SK-N-SH (cell line): ENCODE data around the gene WWTR1. TPM values are rescaled to one million over a fixed set of nuclear protein-coding genes. Genes with fewer than 3 reads are reported as not detected.

ENCODE experiments used
- CTCF ChIA-PET: fragments of 300-600, 350-600 bp; formaldehyde crosslinking; extraction: SDS; loops from one replicate; lab custom pipeline; 2021; lab: Yijun Ruan, JAX
- POLR2A ChIA-PET: fragments of 350-600 bp; sonication (Branson Sonifier 250); formaldehyde crosslinking; extraction: SDS; loops from one replicate; lab custom pipeline; 2020; ENCODE audit warnings: antibody characterized with exemption, inconsistent platforms; lab: Yijun Ruan, JAX
- DNase-seq: peaks from one replicate; pipeline ENCODE4 v3.0.0; 2012
- H2AFZ ChIP-seq: fragments of 200-600 bp; sonication (generic); 2 replicates; pipeline ENCODE4 v1.8.1; 2016; ENCODE audit warnings: antibody characterized with exemption, mild to moderate bottlenecking, low read depth
- H3F3A ChIP-seq: fragments of 200-600 bp; sonication (generic); replicated peaks from 2 replicates; pipeline ENCODE3; 2016; ENCODE audit warnings: antibody characterized with exemption, mild to moderate bottlenecking; ENCODE audit not compliant: insufficient read depth
- H3K27ac ChIP-seq, 2 experiments: fragments of 200-500 bp in 1 of 2; fragments of 200-600 bp in 1 of 2; sonication (Bioruptor generic) in 1 of 2; sonication (generic), shearing (Covaris generic) in 1 of 2; 2 replicates each; pipeline versions ENCODE4 v1.5.1 to v1.6.1; 2014 to 2016; ENCODE audit warnings: low read depth in 2 of 2, inconsistent platforms in 1 of 2, low read length in 1 of 2, mild to moderate bottlenecking in 1 of 2, mixed read lengths in 1 of 2
- H3K27me3 ChIP-seq: fragments of 200-600 bp; sonication (generic), shearing (Covaris generic); 2 replicates; pipeline ENCODE4 v1.6.1; 2016; ENCODE audit warnings: mixed run types; ENCODE audit not compliant: insufficient read depth
- H3K36me3 ChIP-seq, 2 experiments: fragments of 200-500 bp in 1 of 2; fragments of 200-600 bp in 1 of 2; sonication (Bioruptor generic) in 1 of 2; sonication (generic) in 1 of 2; replicated peaks in 1 of 2; 2 replicates each; pipeline versions ENCODE3 to v1.5.1; 2014 to 2016; ENCODE audit warnings: low read length in 1 of 2, mild to moderate bottlenecking in 1 of 2; ENCODE audit not compliant: insufficient read depth in 2 of 2, control insufficient read depth in 1 of 2
- H3K4me1 ChIP-seq, 2 experiments: fragments of 200-500 bp in 1 of 2; fragments of 200-600 bp in 1 of 2; sonication (Bioruptor generic) in 1 of 2; sonication (generic), shearing (Covaris generic) in 1 of 2; 2 replicates each; pipeline versions ENCODE4 v1.5.1 to v1.6.1; 2014 to 2016; ENCODE audit warnings: low read depth in 1 of 2, low read length in 1 of 2, mixed run types in 1 of 2; ENCODE audit not compliant: insufficient read depth in 2 of 2, control insufficient read depth in 1 of 2
- H3K4me2 ChIP-seq: fragments of 200-600 bp; sonication (generic), shearing (Covaris generic); 2 replicates; pipeline ENCODE4 v1.6.1; 2017; ENCODE audit warnings: mixed run types
- H3K4me3 ChIP-seq, 2 experiments: fragments of 200-500 bp in 1 of 2; fragments of 200-600 bp in 1 of 2; sonication (Bioruptor generic) in 1 of 2; sonication (generic), shearing (Covaris generic) in 1 of 2; 2 replicates each; pipeline versions ENCODE4 v1.5.1 to v1.8.1; 2014 to 2016; ENCODE audit warnings: low read depth in 2 of 2, inconsistent platforms in 1 of 2, low read length in 1 of 2, mild to moderate bottlenecking in 1 of 2, mixed read lengths in 1 of 2, moderate library complexity in 1 of 2
- H3K79me2 ChIP-seq: fragments of 200-600 bp; sonication (generic); 2 replicates; pipeline ENCODE4 v1.8.1; 2017; ENCODE audit warnings: mild to moderate bottlenecking; ENCODE audit not compliant: insufficient read depth
- H3K9ac ChIP-seq: fragments of 200-600 bp; sonication (generic); 2 replicates; pipeline ENCODE4 v1.6.1; 2017; ENCODE audit warnings: mixed run types
- H3K9me2 ChIP-seq: fragments of 200-600 bp; sonication (generic); 2 replicates; pipeline ENCODE4 v1.6.1; 2017; ENCODE audit warnings: mixed run types
- H3K9me3 ChIP-seq: fragments of 200-600 bp; sonication (generic); 2 replicates; pipeline ENCODE4 v1.6.1; 2017; ENCODE audit warnings: mixed run types, mild to moderate bottlenecking, moderate library complexity
- H4K20me1 ChIP-seq: fragments of 200-600 bp; sonication (generic); 2 replicates; pipeline ENCODE4 v1.6.1; 2017; ENCODE audit warnings: mild to moderate bottlenecking, mixed run types; ENCODE audit not compliant: insufficient read depth
- CHD2 ChIP-seq: fragments of 150-350 bp; IDR thresholded peaks from 2 replicates; pipeline ENCODE4 v1.6.1; 2018; ENCODE audit warnings: low read length; ENCODE audit not compliant: partially characterized antibody
- ELF1 ChIP-seq: IDR thresholded peaks from 2 replicates; pipeline ENCODE4 v1.4.0; 2012
- EZH2phosphoT487 ChIP-seq: fragments of 200-600 bp; sonication (generic); IDR thresholded peaks from 2 replicates; pipeline ENCODE4 v1.6.1; 2017; ENCODE audit warnings: low read depth, mixed run types, mild to moderate bottlenecking, antibody characterized with exemption, moderate library complexity, borderline replicate concordance
- FOXJ3 ChIP-seq: sonication (generic); formaldehyde crosslinking; IDR thresholded peaks from 2 replicates; pipeline ENCODE4 v1.5.1; 2020; ENCODE audit warnings: mild to moderate bottlenecking, missing genetic modification reagents
- FOXM1 ChIP-seq: IDR thresholded peaks from 2 replicates; pipeline ENCODE4 v1.4.0; 2012; ENCODE audit warnings: low read depth, mild to moderate bottlenecking
- MEF2A ChIP-seq: IDR thresholded peaks from 2 replicates; pipeline ENCODE4 v1.4.0; 2012; ENCODE audit warnings: low read depth, borderline replicate concordance
- RAD21 ChIP-seq: IDR thresholded peaks from 2 replicates; pipeline ENCODE4 v1.6.1; 2012; ENCODE audit warnings: mild to moderate bottlenecking, low read length
- RCOR1 ChIP-seq: fragments of 150-350 bp; IDR thresholded peaks from 2 replicates; pipeline ENCODE4 v1.6.1; 2017; ENCODE audit warnings: antibody characterized with exemption, low read length
- SMC3 ChIP-seq: IDR thresholded peaks from 2 replicates; pipeline ENCODE4 v1.6.1; 2012; ENCODE audit warnings: low read depth, low read length, improper control_type of control experiment
- TAF1 ChIP-seq: IDR thresholded peaks from 2 replicates; pipeline ENCODE4 v1.6.1; 2012; ENCODE audit warnings: low read depth, mild to moderate bottlenecking, low read length, moderate library complexity, borderline replicate concordance
- TCF12 ChIP-seq: IDR thresholded peaks from 2 replicates; pipeline ENCODE4 v1.4.0; 2012
- TEAD4 ChIP-seq: IDR thresholded peaks from 2 replicates; pipeline ENCODE4 v1.4.0; 2012; ENCODE audit warnings: mild to moderate bottlenecking, borderline replicate concordance; ENCODE audit not compliant: insufficient read depth
- WGBS: methylation state at CpG from one replicate; pipeline ENCODE4 v1.1.6; 2017; ENCODE audit warnings: low lambda C conversion rate; 5-methylcytosine and 5-hydroxymethylcytosine counted together
- polyA plus RNA-seq, 3 experiments: library from polyadenylated mRNA; depleted of rRNA; stranded (reverse); fragments of >200 nt; gene quantifications; 2 replicates each; pipeline ENCODE4 v1.2.3, GENCODE V29; 2012
- TF ChIP-seq, protein P1 (sequence below): IDR thresholded peaks from 2 replicates; pipeline ENCODE4 v1.4.0; 2012; ENCODE audit warnings: low read depth
- TF ChIP-seq, protein P2 (sequence below): fragments of 150-350 bp; IDR thresholded peaks from 2 replicates; pipeline ENCODE4 v1.6.1; 2016; ENCODE audit warnings: mild to moderate bottlenecking, low read depth, low read length
- TF ChIP-seq, protein P3 (sequence below): fragments of 200-600 bp; sonication (generic); IDR thresholded peaks from 2 replicates; pipeline ENCODE4 v1.6.1; 2017; ENCODE audit warnings: antibody characterized with exemption, mild to moderate bottlenecking, moderate library complexity
- TF ChIP-seq, protein P4 (sequence below): fragments of 150-350 bp; IDR thresholded peaks from 2 replicates; pipeline ENCODE4 v1.6.1; 2017; ENCODE audit warnings: antibody characterized with exemption, low read length, low read depth, borderline replicate concordance
- TF ChIP-seq, protein P5 (sequence below): IDR thresholded peaks from 2 replicates; pipeline ENCODE4 v1.4.0; 2012; ENCODE audit warnings: low read depth, borderline replicate concordance
- TF ChIP-seq, protein P6 (sequence below): IDR thresholded peaks from 2 replicates; pipeline ENCODE4 v1.4.0; 2012; ENCODE audit warnings: low read depth, borderline replicate concordance

Gene WWTR1
- polyA plus RNA-seq, 1 of the 3 experiments (the other 2 are of a cell fraction), result 60.6 TPM

DNA sequence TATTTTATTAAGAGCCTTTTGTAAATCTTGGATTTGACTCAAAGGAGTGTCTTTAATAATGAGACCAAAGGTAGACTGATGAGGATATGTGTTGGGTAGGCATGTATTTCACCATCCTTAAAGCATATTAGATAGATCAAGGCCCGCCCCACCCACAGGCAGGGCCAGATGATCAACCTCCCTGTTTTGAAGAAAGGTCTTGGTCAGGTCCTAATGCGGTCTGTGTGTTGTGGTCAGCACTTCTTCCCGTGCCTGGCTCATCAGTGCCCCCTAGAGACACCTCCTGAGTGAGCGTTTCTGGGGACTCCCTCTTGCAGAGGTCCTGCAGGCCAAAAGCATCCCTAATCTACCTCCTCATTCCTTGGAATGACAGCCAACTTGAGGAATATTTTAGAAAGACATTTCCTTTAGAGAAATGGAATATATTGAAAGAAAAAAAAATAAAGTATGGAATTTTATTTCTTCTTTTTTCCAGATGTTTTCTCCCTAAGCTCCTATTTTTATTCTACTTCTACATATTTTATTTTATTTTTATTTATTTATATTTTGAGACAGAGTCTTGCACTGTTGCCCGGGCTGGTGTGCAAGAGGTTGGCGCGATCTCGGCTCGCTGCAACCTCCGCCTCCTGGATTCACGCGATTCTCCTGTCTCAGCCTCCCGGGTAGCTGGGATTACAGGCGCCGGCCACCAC is 177.4 kb downstream of the WWTR1 start:
- H3K9me3 ChIP-seq, result no peaks in the 10 kb centered on the region
- H3K27ac ChIP-seq, result peak overlapping the region in 1 of 2 experiments; percentile 23; a peak in 1 of 4 replicates
- no peaks in the 10 kb centered on the region for H3F3A ChIP-seq
- H3K27me3 ChIP-seq, result no peaks in the 10 kb centered on the region
- peaks cover 0 to 10% of the 10 kb centered on the region in 2 experiments; a peak in 1 of 4 replicates for H3K4me1 ChIP-seq
- no peaks in the 10 kb centered on the region for H3K79me2 ChIP-seq
- peak; percentile 77 for DNase-seq
- 65% methylated on average over 15 of the region's 15 CpGs for WGBS
- ChIA-PET CTCF (interaction anchor here (0.6 to 2.8 kb wide), 35 partner anchors 8 to 524 kb away, joined by 3 to 24 read pairs (median 5); no protein-coding TSS in a partner anchor), POLR2A (no interaction called here)
- H4K20me1 ChIP-seq, result no peaks in the 10 kb centered on the region
- H3K36me3 ChIP-seq, result no peaks in the 10 kb centered on the region
- no peak overlapping the region for H3K4me2 ChIP-seq
- TF ChIP-seq, protein P1, sequence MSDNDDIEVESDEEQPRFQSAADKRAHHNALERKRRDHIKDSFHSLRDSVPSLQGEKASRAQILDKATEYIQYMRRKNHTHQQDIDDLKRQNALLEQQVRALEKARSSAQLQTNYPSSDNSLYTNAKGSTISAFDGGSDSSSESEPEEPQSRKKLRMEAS, result no peak
- TF ChIP-seq RAD21 (peak; percentile 97), CHD2 (no peak), SMC3 (peak; percentile 98), TCF12 (peak; percentile 16; the same call in 1 of the 2 replicates), FOXM1 (no peak), TAF1 (no peak)
- TF ChIP-seq, protein P2, sequence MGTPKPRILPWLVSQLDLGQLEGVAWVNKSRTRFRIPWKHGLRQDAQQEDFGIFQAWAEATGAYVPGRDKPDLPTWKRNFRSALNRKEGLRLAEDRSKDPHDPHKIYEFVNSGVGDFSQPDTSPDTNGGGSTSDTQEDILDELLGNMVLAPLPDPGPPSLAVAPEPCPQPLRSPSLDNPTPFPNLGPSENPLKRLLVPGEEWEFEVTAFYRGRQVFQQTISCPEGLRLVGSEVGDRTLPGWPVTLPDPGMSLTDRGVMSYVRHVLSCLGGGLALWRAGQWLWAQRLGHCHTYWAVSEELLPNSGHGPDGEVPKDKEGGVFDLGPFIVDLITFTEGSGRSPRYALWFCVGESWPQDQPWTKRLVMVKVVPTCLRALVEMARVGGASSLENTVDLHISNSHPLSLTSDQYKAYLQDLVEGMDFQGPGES, result no peak
- TF ChIP-seq, protein P3, sequence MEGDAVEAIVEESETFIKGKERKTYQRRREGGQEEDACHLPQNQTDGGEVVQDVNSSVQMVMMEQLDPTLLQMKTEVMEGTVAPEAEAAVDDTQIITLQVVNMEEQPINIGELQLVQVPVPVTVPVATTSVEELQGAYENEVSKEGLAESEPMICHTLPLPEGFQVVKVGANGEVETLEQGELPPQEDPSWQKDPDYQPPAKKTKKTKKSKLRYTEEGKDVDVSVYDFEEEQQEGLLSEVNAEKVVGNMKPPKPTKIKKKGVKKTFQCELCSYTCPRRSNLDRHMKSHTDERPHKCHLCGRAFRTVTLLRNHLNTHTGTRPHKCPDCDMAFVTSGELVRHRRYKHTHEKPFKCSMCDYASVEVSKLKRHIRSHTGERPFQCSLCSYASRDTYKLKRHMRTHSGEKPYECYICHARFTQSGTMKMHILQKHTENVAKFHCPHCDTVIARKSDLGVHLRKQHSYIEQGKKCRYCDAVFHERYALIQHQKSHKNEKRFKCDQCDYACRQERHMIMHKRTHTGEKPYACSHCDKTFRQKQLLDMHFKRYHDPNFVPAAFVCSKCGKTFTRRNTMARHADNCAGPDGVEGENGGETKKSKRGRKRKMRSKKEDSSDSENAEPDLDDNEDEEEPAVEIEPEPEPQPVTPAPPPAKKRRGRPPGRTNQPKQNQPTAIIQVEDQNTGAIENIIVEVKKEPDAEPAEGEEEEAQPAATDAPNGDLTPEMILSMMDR, result peak; percentile 93
- no peaks in the 10 kb centered on the region for H3K9me2 ChIP-seq
- no peak overlapping the region for H3K4me3 ChIP-seq
- H3K9ac ChIP-seq, result no peak overlapping the region
- peak overlapping the region; percentile 94 for H2AFZ ChIP-seq

DNA sequence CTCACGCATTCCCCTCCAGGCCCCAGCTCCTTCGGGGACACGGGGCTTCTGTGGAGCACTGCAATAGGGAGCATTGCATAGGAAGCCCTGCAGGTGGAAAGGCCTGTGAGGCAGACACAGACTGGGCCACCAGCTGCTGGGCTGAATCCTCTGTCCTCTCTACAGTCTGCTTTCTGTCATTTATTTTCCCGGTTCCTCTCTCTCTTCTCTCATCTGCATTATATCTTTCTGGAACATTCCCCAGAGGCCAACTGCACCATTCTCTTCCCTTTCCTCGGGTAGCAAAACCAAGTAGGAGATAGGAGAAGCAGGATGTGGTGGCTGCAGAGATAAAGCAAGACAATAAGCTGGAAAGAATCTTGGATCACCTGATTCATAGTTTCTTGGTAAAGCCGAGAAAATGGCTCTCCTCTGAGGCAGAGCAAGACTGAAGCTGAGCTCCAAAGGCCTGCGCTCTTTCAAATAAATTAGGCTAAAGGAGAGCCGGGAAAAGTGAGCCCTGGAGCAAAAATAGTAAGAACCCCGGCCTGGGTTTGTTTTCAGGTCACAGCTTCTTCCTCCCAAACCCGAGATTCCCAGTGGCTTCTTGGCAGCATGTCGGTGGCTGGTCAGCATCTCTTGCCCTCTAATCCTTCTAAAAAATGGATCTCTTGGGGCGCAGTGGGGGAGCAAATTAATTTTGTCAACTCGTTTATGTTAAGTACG is 178.1 kb downstream of the WWTR1 start:
- Histone ChIP-seq H3K36me3 (no peaks in the 10 kb centered on the region), H2AFZ (peak overlapping the region; percentile 94), H3K4me3 (no peak overlapping the region), H3F3A (no peaks in the 10 kb centered on the region), H3K9me2 (no peaks in the 10 kb centered on the region), H3K79me2 (no peaks in the 10 kb centered on the region), H3K4me2 (no peak overlapping the region), H3K9me3 (no peaks in the 10 kb centered on the region), H3K27me3 (no peaks in the 10 kb centered on the region), H3K4me1 (peaks cover under 1 to 10% of the 10 kb centered on the region in 2 experiments; a peak in 1 of 4 replicates), H4K20me1 (no peaks in the 10 kb centered on the region), H3K9ac (peak overlapping the region; percentile 19; the same call in 1 of the 2 replicates), H3K27ac (peak overlapping the region in 1 of 2 experiments; percentile 23; a peak in 2 of 4 replicates)
- DNase-seq, result no peak
- WGBS, result 74% methylated on average over 14 of the region's 14 CpGs
- POLR2A ChIA-PET, result no interaction called here
- CTCF ChIA-PET, result interaction anchor here (0.6 to 2.8 kb wide), 30 partner anchors 7 to 524 kb away, joined by 3 to 24 read pairs (median 5); no protein-coding TSS in a partner anchor
- TF ChIP-seq, protein P4, sequence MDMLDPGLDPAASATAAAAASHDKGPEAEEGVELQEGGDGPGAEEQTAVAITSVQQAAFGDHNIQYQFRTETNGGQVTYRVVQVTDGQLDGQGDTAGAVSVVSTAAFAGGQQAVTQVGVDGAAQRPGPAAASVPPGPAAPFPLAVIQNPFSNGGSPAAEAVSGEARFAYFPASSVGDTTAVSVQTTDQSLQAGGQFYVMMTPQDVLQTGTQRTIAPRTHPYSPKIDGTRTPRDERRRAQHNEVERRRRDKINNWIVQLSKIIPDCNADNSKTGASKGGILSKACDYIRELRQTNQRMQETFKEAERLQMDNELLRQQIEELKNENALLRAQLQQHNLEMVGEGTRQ, result no peak
- TF ChIP-seq, protein P5, sequence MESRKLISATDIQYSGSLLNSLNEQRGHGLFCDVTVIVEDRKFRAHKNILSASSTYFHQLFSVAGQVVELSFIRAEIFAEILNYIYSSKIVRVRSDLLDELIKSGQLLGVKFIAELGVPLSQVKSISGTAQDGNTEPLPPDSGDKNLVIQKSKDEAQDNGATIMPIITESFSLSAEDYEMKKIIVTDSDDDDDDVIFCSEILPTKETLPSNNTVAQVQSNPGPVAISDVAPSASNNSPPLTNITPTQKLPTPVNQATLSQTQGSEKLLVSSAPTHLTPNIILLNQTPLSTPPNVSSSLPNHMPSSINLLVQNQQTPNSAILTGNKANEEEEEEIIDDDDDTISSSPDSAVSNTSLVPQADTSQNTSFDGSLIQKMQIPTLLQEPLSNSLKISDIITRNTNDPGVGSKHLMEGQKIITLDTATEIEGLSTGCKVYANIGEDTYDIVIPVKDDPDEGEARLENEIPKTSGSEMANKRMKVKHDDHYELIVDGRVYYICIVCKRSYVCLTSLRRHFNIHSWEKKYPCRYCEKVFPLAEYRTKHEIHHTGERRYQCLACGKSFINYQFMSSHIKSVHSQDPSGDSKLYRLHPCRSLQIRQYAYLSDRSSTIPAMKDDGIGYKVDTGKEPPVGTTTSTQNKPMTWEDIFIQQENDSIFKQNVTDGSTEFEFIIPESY, result no peak
- TF ChIP-seq TEAD4 (no peak), ELF1 (no peak), MEF2A (no peak), FOXM1 (no peak), CHD2 (no peak), RCOR1 (no peak), FOXJ3 (CRISPR knock-in tag) (no peak), EZH2phosphoT487 (no peak)
- TF ChIP-seq, protein P6, sequence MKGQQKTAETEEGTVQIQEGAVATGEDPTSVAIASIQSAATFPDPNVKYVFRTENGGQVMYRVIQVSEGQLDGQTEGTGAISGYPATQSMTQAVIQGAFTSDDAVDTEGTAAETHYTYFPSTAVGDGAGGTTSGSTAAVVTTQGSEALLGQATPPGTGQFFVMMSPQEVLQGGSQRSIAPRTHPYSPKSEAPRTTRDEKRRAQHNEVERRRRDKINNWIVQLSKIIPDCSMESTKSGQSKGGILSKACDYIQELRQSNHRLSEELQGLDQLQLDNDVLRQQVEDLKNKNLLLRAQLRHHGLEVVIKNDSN, result no peak
